Endothelial cell of umbilical vein (primary cell): ENCODE results near the gene NR1D2.

ENCODE experiments used
- EZH2 ChIP-seq: IDR thresholded peaks from 2 replicates; pipeline ENCODE4 v1.6.1; 2012; ENCODE audit warnings: borderline replicate concordance, low read depth, mild to moderate bottlenecking, moderate library complexity, low read length, inconsistent platforms; ENCODE audit not compliant: severe bottlenecking
- GATA2 ChIP-seq: IDR thresholded peaks from 2 replicates; pipeline ENCODE4 v1.7.0; 2011; ENCODE audit warnings: low read depth, mild to moderate bottlenecking, moderate library complexity, mixed read lengths, low read length; ENCODE audit not compliant: insufficient read length, insufficient read depth
- POLR2A ChIP-seq: IDR thresholded peaks from 2 replicates; pipeline ENCODE4 v1.6.1; 2012; ENCODE audit warnings: low read depth, mild to moderate bottlenecking, control low read depth, low read length
- POLR2AphosphoS5 ChIP-seq: IDR thresholded peaks from 2 replicates; pipeline ENCODE4 v1.6.1; 2012; ENCODE audit warnings: low read depth, mild to moderate bottlenecking, control low read depth, low read length, moderate library complexity; ENCODE audit not compliant: insufficient read depth
- TF ChIP-seq, protein P1 (sequence below), 2 donors: IDR thresholded peaks; 1 replicate in 1 of 2; 2 replicates in 1 of 2; pipeline ENCODE4 v1.5.1; 2011; ENCODE audit warnings: low read length in 2 of 2, mild to moderate bottlenecking in 2 of 2, moderate library complexity in 2 of 2, control low read depth in 1 of 2, inconsistent platforms in 1 of 2, low read depth in 1 of 2; ENCODE audit not compliant: insufficient read depth in 1 of 2; ENCODE audit errors: extremely low read depth in 1 of 2

DNA sequence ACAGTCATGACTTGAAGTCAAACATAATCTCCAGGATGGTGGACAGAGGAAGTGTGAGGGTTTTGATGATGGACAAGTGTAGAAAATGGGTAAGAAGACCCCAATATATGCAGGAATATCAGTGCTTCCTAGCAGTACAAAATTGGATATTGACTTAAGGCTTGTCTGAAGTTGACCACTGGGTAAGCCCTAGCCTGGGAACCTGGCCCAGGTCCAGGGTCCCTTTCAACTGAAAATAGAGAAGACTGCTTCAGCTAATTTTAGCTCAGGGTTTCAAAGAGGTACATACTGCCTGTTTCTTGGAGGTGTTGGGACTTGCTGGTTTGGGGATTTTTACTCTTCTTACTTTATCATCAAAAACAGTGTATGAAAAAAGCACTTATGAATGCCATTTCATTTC lies 4.7 kb downstream of the NR1D2 start:
- TF ChIP-seq, protein P1, sequence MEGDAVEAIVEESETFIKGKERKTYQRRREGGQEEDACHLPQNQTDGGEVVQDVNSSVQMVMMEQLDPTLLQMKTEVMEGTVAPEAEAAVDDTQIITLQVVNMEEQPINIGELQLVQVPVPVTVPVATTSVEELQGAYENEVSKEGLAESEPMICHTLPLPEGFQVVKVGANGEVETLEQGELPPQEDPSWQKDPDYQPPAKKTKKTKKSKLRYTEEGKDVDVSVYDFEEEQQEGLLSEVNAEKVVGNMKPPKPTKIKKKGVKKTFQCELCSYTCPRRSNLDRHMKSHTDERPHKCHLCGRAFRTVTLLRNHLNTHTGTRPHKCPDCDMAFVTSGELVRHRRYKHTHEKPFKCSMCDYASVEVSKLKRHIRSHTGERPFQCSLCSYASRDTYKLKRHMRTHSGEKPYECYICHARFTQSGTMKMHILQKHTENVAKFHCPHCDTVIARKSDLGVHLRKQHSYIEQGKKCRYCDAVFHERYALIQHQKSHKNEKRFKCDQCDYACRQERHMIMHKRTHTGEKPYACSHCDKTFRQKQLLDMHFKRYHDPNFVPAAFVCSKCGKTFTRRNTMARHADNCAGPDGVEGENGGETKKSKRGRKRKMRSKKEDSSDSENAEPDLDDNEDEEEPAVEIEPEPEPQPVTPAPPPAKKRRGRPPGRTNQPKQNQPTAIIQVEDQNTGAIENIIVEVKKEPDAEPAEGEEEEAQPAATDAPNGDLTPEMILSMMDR (IDR thresholded peaks at IDR 0.05; ENCODE audit: extremely low read depth in 1 of 2, insufficient read depth in 1 of 2, low read depth in 1 of 2, low read length in 2 of 2), result no peak
- no peak for TF ChIP-seq POLR2AphosphoS5
- TF ChIP-seq GATA2, result no peak
- TF ChIP-seq EZH2, result no peak
- TF ChIP-seq POLR2A, result no peak
